ENCODE measurements around the gene NOC3L.

DNA sequence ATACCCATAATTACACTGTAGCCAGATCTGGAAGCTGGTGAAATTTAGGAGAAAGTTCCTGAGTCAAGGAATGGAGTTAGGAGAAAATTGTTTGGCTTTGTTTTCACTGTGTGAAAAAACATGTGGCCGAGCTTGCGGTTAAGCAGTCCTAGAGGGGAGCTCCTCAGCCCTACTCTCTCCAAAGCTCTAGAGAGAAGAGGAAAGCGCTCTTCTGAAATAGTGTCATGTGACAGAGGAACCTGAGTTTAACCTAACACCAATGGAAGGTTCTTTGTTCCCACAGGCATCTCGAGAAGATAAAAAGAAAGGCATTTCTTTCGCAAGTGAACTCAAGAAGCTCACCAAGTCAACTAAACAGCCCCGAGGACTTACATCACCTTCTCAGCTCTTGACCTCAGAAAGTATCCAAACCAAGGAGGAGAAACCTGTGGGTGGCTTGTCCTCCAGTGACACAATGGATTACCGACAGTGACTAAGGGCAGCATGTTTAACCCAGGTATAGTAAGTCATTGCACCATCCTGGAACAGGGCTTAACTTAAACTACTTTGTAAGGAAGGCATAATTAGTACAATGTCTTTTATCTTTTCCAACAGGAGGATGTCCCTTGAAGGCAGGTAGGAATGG is 38.0 kb downstream of the NOC3L start:
- TF ChIP-seq POLR2A (IDR thresholded peaks at IDR 0.05; ENCODE audit: low read length) (no peak), GATA1 (IDR thresholded peaks at IDR 0.05; ENCODE audit: low read depth, low read length) (no peak)

All from erythroblast (primary cell).